UCSD-AML1 (cell line): ENCODE data around the gene KIF15.
A peak's percentile ranks its signal among the peaks of the same experiment; 100 is the strongest.

Source experiments
- DNase-seq: peaks from one replicate; lab custom pipeline; 2025; ENCODE audit not compliant: unreplicated experiment; lab: John Stamatoyannopoulos, UW

KIF15 gene

DNA sequence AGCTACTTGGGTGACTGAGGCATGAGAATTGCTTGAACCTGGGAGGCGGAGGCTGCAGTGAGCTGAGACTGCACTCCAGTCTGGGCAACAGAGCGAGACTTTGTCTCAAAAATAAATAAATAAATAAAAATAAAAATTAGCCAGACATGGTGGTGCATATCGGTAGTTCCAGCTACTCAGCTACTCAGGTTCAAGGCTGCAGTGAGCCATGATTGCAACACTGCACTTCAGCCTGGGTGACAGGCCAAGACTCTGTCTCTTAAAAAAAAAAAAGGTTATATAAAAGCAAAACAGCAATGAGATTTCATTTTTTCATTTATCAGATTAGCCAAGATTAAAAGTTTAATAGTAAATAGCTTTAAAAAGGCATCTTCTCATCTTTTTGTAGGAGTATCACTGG lies 115.7 kb downstream of the KIF15 start:
- no peak for DNase-seq

DNA sequence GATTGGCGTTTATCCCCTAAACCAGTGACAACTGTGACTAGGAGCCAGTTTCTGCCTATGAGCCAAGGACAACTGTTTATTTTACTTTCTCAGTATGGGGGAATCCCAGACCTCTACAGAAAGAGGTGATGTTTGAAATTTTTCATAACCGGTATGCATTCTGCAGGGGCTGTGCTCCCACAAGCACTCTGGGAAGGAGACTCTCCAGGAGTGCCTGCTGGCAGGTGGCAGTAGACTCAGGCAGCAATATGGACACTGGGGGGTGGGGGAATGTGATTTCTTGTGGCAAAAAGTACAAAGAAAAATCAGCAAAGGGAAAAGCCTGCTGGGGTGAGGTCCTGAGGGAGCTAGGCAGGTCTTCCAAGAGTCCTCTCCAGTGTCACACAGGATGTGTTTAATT lies 118.7 kb downstream of the KIF15 start:
- DNase-seq: no peak

DNA sequence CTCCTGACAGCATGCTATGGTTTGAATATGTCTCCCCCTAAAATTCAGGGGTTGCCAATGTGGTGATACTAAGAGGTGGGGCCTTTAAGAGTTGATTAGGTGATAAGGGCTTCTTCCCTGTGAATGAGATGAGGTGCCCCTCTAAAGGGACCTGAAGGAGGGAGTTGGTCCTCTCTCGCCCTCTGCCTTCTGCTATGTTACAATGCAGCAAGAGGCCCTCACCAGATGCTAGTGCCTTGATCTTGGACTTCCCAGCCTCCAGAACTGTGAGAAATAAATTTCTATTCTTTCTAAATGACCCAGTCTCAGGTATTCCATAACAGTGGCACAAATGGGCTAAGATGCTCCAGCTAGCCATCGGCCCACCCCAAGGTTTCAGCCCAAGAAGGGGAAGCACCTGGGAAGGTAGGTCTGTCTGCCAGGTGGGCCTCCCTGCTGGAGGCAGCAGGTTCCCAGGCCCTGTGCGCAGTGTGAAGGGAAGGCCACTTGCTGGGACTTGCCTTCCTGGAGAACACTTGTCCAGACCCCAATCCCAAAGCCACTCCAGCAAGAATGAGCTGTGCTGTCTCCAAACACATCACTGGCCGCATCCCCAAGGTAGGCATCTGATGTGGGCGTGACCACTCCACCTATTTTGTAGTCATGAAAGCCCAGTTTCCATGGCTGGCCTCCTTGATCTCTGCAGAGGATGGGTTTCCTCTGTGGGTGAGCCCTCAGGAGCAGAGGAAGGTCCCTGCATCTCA lies 121.8 kb downstream of the KIF15 start:
- no peak for DNase-seq

DNA sequence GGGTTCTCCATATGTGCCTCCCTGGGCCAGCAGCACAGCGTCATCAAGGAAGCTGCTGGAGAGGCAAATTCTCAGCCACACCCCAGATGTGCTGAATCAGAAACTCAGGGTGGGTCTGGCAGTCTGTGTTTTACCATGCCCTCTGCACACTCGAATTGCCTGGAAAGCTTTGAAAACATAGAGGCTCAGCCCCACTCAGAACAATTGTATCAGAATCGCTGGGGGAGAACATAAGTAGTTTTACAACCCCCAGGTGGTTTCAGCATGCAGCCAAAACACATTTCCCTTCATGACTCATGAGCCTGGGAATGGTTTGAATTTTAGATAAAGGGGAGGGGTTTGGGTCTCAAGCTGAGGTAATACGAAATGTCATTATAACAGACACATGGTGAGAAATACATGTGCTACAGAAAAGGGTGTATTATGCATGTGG lies 122.4 kb downstream of the KIF15 start:
- no peak for DNase-seq

DNA sequence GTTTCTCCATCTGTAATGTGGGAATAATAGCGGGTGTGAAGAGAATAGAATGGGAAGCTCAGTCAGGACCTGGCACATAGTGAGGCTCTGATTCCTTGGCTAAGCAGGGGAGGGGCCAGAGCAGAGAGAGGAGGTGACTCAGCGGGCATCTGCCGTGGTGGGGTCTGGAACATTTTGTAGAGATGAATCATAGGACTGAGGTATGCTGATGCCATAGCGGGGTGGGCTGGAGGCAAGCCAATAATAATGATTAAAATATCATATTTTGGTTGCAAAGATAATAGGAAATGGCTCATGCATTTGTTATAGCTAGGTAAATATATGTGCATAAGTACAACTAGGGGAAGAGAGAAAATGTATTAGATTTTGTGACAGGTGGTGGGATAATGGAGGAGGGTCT lies 124.0 kb downstream of the KIF15 start:
- no peak for DNase-seq

DNA sequence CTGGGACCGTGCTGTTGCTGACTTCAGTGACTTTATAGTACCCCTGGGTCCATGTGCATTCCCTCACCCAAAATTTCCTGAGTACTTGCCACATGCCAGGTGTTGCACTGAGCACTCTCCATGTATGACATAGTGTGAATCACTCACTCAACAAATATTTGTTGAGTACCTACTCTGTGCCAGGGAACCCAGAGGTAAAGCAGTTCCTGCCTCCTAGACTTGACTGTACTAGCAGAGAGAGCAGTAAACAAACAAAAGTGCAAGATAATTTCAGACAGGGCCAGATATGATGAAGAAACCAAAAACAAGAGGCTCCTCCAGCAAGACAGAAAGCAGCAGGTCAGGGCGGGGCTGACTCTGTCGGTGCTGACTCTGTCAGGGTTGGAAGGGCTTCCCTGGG lies 125.0 kb downstream of the KIF15 start:
- no peak for DNase-seq

DNA sequence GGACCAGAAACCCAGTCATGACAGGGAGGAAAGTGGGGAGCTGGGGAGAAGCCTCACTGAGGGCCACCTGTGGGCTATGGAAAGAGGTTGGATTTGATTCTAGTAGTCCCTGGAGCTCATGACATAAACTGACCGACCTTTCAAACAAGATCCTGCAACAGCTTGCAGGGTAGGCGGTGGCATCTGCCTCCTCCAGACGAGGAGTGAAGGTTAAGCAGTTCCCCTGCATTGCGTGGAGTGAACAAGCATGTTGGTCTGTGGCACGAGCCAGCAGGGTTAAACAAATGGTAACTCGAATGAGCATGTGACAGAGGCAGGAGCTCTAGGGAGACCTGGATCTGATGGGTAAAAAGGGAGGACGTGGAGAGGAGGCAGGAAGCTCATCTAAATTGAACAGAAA lies 125.5 kb downstream of the KIF15 start:
- no peak for DNase-seq

DNA sequence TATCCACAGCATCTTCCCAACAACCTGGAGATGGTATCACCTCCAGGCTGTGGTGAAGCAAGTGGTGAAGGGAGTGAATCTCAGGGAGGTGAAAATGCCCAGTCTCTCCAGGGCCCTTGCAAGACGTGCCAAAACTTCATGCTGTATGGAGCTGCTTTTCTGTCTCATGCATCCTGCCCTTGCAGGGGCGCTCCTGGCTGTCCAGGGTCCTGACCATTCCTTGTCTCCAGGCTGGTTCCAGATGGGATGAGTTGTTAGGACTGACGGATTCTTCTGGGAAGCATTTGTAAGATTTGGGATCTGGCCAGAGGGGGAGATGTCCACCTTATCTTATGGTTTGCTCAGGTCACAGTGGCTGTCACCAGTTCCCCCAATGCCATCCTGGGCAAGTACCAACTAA lies 128.7 kb downstream of the KIF15 start:
- DNase-seq: no peak

DNA sequence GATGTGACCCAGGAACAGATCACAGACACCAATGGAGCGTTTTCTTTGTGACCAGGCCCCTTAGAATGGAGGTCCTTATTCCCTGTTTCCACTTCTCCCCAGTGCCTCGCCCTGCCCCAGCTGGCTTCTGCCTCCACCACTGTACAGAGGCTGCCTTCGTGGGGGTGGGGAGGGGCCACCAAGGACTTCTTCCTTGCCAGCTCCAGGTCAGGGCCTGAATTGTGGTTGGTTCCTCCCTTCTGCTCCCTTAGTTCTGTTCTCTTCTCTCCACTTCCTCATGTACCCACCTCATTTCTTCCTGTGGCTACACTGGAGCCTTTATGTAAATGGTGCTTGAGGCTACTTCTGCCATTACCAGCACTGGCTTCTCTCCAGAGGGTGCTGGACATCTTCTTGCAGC lies 129.3 kb downstream of the KIF15 start:
- DNase-seq: peak; percentile 31

DNA sequence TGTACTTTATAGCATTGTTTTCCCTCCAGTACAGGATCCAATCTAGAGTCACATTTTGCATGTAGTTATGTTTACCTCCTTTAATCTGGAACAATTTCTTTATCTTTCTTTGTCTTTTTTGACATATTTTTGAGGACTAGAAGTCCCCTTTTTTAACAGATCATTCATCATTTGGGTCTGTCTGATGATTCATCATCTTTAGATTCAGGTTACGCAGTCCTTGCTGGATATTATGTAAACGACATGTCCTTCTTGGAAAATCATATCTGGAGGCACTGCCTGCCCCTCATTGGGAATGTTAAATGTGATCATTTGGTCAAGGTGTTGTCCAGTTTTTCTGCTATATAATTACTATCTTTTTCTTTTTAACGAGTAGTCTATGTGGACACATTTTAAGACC lies 131.1 kb downstream of the KIF15 start:
- DNase-seq: no peak

DNA sequence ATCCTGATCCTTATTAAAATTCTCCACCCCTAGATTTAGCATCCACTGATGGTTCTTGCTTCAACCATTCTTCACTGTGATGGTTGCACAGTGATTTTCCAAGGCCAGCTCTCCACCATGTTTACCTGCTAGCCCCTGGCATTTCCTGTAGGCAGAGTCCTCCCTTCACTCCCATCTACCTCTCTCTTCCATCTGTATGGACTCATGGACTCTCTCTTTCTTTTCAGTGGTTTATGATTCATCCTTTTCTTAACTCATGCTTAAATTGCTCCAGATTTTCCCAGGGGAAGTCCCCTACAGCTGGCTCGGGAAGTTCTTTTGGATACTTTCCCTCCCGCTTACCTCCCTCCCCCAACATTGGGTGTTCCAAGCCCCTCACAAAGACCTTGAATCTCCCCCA lies 131.5 kb downstream of the KIF15 start:
- DNase-seq: no peak

DNA sequence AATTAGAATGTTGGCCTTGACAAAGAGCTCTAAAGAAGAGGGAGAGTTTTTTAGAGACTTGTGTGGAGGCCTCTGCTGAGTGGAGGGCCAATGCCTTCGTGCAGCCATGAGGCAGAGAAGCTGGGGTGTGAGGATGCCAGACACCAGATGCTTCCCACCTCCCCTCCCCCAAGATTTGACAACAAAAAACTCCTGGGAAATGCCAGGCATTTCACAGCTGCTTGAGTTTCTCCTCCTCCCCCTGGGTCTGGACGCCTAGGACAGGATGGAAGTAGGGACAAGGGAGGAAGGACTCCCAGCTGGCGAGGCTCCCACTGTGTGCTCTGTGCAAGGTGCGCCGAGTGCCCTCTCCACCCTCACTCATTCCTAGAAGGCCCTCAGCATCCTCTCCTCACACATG lies 132.9 kb downstream of the KIF15 start:
- DNase-seq: no peak

DNA sequence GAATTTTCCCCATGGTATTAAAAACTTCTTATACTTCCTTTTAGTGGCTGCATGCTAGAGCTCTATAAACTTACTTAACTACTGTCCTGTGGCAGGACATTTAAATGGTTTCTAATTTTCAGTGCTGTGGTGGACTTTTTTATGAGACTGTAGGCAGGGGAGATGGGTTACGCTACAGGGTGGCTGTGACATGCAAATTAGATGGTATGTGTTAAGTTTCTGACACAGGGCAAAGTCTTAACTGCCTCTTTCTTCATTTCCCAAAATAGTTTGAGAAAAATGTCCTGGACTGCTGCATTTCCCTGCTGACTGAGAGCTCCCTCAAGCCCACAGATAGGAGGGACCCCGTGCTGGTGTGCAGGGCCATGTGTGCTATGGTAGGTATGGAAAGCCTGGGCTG lies 134.8 kb downstream of the KIF15 start:
- DNase-seq: no peak

DNA sequence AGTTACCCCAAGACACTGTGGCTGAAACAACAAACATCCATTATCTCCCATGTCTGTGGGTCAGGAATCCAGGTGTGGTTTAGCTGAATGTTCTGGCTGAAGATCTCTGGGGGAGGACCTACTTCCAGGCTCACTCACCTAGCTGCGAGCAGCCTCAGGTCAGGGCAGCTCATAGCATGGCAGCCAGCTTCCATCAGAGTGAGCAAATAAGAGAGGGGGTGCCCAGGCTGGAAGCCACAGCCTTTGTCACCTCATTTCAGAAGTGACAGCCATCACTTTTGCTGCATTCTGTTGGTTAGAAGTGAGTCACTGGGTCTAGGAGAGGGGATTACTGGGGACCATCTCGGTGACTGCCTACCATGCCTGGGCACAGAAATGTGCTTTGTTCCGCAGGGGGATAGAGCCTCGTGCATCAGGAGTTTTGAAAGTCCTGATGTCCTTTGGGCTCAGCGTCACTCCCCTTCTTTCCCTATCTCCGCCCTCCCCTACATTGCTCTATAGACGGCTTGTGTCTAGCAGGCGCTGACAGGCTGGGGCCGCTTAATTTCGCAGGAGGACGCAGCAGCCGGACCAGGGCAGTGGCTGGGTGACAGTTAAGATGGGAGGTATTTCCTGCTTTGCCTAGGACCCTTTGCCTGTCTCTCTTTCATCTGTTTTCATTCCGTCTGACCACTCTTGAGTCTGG lies 138.2 kb downstream of the KIF15 start:
- no peak for DNase-seq

DNA sequence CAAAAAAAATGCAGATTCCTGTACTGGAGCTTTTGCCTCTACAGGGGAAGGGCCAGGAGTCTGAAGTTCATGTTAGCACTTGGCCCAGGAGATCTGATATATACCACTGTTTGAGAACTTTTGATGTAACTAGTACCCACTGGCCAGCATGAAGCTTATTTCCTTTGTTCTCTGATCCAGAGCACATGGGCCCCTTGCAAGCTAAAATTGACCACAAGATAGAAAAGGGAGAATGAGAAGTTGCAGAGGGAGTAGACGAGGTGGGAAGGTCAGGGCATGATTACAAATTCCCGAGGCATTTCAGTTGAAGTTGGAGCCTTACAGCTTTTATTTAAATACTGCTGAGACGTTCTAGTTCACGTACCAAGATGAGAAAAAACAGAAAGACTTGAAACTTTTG lies 141.0 kb downstream of the KIF15 start:
- no peak for DNase-seq
